ENCODE results near the gene OTOP3.
"Not testable (repeated sequence)": the region's sequence is repeated elsewhere in the genome, so short reads cannot be mapped to it uniquely, and the experiment has no call there.

The OTOP3 gene

DNA sequence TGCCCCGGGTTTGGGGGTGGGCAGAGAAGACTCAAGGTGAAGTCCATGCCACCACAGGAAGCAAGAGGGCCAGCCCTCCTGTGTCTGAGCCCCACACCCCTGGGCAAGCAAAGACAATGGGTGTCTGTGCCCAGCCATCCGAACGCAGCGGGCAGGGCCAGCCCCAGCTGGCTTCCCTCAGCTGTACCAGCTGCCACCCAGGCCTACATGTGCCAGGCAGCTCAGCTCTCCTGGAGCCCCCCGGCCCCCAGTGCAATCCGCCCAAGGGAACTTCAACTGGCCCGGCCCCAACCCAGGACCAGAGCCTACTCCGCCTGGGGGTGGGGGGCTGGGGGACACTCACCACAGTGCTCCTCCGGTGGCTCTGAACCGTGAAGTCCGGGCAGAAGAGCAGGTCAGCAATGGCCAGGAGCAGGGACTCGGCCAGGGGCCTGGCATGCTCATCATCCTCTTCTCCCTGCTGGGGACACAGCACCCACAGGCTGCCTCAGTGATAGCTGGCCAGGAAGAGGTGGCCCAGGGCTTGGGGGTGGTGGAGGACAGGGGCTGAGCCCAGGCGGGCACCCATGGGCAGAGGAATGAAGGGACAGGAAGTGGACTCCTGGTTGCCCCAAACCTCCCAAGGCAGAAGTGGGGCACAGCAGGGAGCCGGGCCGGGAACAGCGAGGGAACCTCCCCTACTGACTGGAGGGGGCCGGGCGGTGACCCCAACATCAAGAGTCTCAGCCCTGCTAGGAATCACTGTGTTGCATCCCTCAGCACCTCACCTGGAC is 27.1 kb downstream of the OTOP3 start:
- Histone ChIP-seq H3K4me3 (ENCODE audit: low read depth in 1 of 2, low read length in 1 of 2) (no peak overlapping the region), H3K9me3 (no peaks in the 10 kb centered on the region)

GRCh38 chr17:74963656-74964055 is 28.0 kb downstream of the OTOP3 start:
- Histone ChIP-seq H3K27ac (no peak overlapping the region), H3K4me1 (ENCODE audit: control insufficient read depth in 1 of 2, insufficient read depth in 1 of 2, low read depth in 1 of 2, low read length in 1 of 2) (peaks cover 0 to 6% of the 10 kb centered on the region in 2 experiments), H3K27me3 (peaks cover 47% of the 10 kb centered on the region), H3K4me3 (ENCODE audit: low read depth in 1 of 2, low read length in 1 of 2) (no peak overlapping the region), H3K36me3 (no peaks in the 10 kb centered on the region), H3K9me3 (no peaks in the 10 kb centered on the region)
- TF ChIP-seq CTCF (IDR thresholded peaks at IDR 0.05) = no peak

More for the DNA sequence above, 27.1 kb downstream of the OTOP3 start:
- TF ChIP-seq CTCF (IDR thresholded peaks at IDR 0.05) = no peak
- Histone ChIP-seq H3K27ac (no peak overlapping the region), H3K36me3 (no peaks in the 10 kb centered on the region), H3K4me1 (ENCODE audit: control insufficient read depth in 1 of 2, insufficient read depth in 1 of 2, low read depth in 1 of 2, low read length in 1 of 2) (peaks cover 0 to 6% of the 10 kb centered on the region in 2 experiments), H3K27me3 (peaks cover 49% of the 10 kb centered on the region)

DNA sequence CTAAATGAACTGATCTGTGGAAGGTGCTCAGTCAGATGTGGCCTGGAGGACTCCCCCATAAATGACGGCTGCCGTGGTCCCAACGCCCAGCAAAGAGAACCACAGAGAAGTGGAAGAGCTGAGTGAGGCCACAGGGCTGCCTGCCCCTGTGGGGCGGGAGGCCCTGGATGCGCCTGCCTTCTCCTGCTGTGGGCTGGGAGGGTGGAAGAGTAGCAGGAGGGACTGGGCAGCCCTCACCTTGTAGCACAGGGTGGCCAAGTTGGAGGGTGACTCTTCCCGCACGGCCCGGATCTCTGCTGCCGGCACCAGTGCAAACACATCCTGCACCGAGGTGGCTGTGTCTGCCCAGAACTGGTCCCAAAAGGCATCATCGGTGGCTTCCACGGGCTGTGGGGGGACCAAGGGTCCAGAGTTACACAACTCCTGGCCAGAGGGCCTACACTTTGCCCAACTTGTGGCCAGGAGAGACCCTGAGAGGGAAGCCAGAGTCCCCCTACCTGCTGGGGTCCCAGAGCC is 28.6 kb downstream of the OTOP3 start:
- Histone ChIP-seq H3K4me1 (ENCODE audit: control insufficient read depth in 1 of 2, insufficient read depth in 1 of 2, low read depth in 1 of 2, low read length in 1 of 2) (peaks cover 0 to 6% of the 10 kb centered on the region in 2 experiments), H3K4me3 (ENCODE audit: low read depth in 1 of 2, low read length in 1 of 2) (no peak overlapping the region), H3K36me3 (no peaks in the 10 kb centered on the region), H3K9me3 (no peaks in the 10 kb centered on the region), H3K27me3 (peaks cover 44% of the 10 kb centered on the region), H3K27ac (no peak overlapping the region)
- TF ChIP-seq CTCF (IDR thresholded peaks at IDR 0.05) = no peak

DNA sequence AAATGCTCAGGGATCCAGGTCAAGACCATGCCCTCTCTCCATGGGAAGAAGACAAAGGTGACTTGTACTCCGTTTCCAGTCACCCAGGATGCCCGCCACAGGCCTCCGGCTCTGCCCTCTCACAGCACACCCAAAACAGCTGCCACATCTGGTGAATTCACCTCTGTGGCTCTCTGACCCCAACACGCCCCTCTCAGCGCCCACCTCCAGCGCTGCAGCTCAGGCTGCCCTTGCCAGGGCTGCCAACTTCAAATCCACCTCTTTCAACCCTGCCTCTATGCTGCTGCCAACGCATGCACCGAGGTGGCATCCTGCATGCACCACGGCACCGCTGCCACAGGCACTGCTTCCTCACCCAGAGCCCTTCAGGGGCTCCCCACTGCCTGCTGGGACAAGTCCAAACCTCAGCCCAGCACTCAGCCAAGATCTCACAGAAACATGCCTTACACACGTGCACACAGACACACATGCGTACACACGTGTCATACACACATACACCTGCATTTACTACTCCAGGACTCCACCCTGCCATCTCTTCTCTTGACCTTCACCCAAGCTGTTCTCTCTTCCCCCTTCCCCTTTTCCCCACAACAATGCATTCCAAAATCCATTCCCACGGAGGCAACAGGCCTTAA is 29.4 kb downstream of the OTOP3 start:
- H3K4me3 ChIP-seq (ENCODE audit: low read depth in 1 of 2, low read length in 1 of 2) = no peak overlapping the region
- H3K4me1 ChIP-seq (ENCODE audit: control insufficient read depth in 1 of 2, insufficient read depth in 1 of 2, low read depth in 1 of 2, low read length in 1 of 2) = peaks cover 0 to 6% of the 10 kb centered on the region in 2 experiments
- H3K27me3 ChIP-seq = peaks cover 39% of the 10 kb centered on the region
- no peaks in the 10 kb centered on the region for H3K36me3 ChIP-seq
- H3K27ac ChIP-seq = no peak overlapping the region
- TF ChIP-seq CTCF (IDR thresholded peaks at IDR 0.05) = no peak
- H3K9me3 ChIP-seq = no peaks in the 10 kb centered on the region

DNA sequence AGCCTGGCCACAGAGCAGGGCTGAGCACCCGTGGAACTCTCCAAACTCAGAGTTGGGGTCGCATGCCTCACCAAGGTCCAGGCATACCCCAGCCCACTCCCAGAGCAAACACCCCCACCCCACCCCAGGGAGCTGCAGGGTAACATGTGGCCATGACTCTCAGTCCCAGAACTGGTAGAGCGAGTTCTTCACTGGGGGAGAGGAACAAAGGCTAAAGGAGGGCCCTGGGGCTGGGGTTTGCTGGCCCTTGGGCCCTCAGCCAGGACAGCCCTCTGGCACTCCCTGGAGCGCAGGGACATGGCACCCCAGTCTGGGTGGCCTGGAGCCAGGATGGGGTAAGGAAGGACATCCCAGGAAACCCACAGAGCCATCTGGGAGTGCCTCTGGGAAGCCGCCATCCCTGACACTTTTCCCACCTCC is 32.7 kb downstream of the OTOP3 start:
- no peak for TF ChIP-seq CTCF (IDR thresholded peaks at IDR 0.05)
- H3K36me3 ChIP-seq = no peaks in the 10 kb centered on the region
- H3K4me1 ChIP-seq (ENCODE audit: control insufficient read depth in 1 of 2, insufficient read depth in 1 of 2, low read depth in 1 of 2, low read length in 1 of 2) = peaks cover 3 to 15% of the 10 kb centered on the region in 2 experiments
- no peak overlapping the region for H3K4me3 ChIP-seq (ENCODE audit: low read depth in 1 of 2, low read length in 1 of 2)
- no peaks in the 10 kb centered on the region for H3K9me3 ChIP-seq
- H3K27ac ChIP-seq = no peak overlapping the region
- peaks cover 62% of the 10 kb centered on the region for H3K27me3 ChIP-seq

GRCh38 chr17:74969501-74969900 is 33.8 kb downstream of the OTOP3 start:
- H3K9me3 ChIP-seq; H3K4me3 ChIP-seq (ENCODE audit: low read depth in 1 of 2, low read length in 1 of 2); H3K27ac ChIP-seq; H3K36me3 ChIP-seq: not testable (repeated sequence)
- H3K4me1 ChIP-seq (ENCODE audit: control insufficient read depth in 1 of 2, insufficient read depth in 1 of 2, low read depth in 1 of 2, low read length in 1 of 2) = peaks cover 3 to 15% of the 10 kb centered on the region in 2 experiments
- peaks cover 66% of the 10 kb centered on the region for H3K27me3 ChIP-seq

Measured in neutrophil (primary cell).